NOMO-1 (cell line): Measurements from ENCODE around the gene MRPS2.
"Not testable (repeated sequence)": the region's sequence is repeated elsewhere in the genome, so short reads cannot be mapped to it uniquely, and the experiment has no call there.

Source experiments
- DNase-seq, 2 experiments: peaks; one replicate each; lab custom pipeline; 2025; ENCODE audit not compliant: unreplicated experiment in 2 of 2; lab: John Stamatoyannopoulos, UW

MRPS2 gene

GRCh38 chr9:135513351-135513846 is 12.9 kb downstream of the MRPS2 start:
- DNase-seq, result no peak

GRCh38 chr9:135513906-135514305 is 13.4 kb downstream of the MRPS2 start:
- not testable (repeated sequence) for DNase-seq

GRCh38 chr9:135514342-135515082 is 14.0 kb downstream of the MRPS2 start:
- no peak for DNase-seq

GRCh38 chr9:135515083-135515951 is 14.8 kb downstream of the MRPS2 start:
- DNase-seq, result no peak

GRCh38 chr9:135516132-135516860 is 15.8 kb downstream of the MRPS2 start:
- DNase-seq, result no peak

- DNase-seq, result no peak
These were observed 16.9 kb downstream of the MRPS2 start for GRCh38 chr9:135517407-135517822.

- no peak for DNase-seq
These were observed 18.9 kb downstream of the MRPS2 start for GRCh38 chr9:135519179-135519971.

- DNase-seq, result no peak
These were observed 20.6 kb downstream of the MRPS2 start, which contains the start of gene LCN1 for GRCh38 chr9:135520916-135521607. TSS of gene LCN1 (plus strand) at chr9:135521440. CDS start at chr9:135521498, 58 bp downstream.

GRCh38 chr9:135521608-135522095 is 21.2 kb downstream of the MRPS2 start:
- no peak for DNase-seq

- no peak for DNase-seq
These were observed 21.8 kb downstream of the MRPS2 start for GRCh38 chr9:135522137-135522877.

GRCh38 chr9:135522931-135523330 is 22.4 kb downstream of the MRPS2 start:
- no peak for DNase-seq

GRCh38 chr9:135523521-135524129 is 23.1 kb downstream of the MRPS2 start:
- DNase-seq, result no peak

- no peak for DNase-seq
These were observed 23.8 kb downstream of the MRPS2 start for GRCh38 chr9:135524130-135524861.

- DNase-seq, result no peak
These were observed 25.0 kb downstream of the MRPS2 start for GRCh38 chr9:135525241-135526088.

- no peak for DNase-seq
These were observed 25.7 kb downstream of the MRPS2 start for GRCh38 chr9:135526089-135526729.
